Left cardiac atrium (tissue), 4 donors: ENCODE measurements around the gene RAB37. TPM values are rescaled to one million over a fixed set of nuclear protein-coding genes. Genes with fewer than 3 reads are reported as not detected.

Experiments
- ATAC-seq, 2 donors: fragments of 200-7000 bp; cut with Tn5 transposase; one replicate each; pipeline ENCODE4 v1.9.1; 2020; ENCODE audit warnings: mild to moderate bottlenecking in 2 of 2, moderate library complexity in 2 of 2
- DNase-seq: peaks from one replicate; pipeline ENCODE4 v3.0.0-alpha.2; 2020
- intact Hi-C, 2 donors: fragments of 100-400 bp; cut with DNase I; formaldehyde crosslinking; loops; one replicate each; pipeline versions ENCODE4 v1.14.1 to v1.15.1; 2022 to 2023
- microRNA-seq, 2 donors: library from miRNA; unstranded; fragments of <30 nt; microRNA quantifications; one replicate each; pipeline ENCODE4 v1.2.0, GENCODE V29; 2020
- total RNA-seq, 2 donors: library from RNA; stranded (reverse); fragmentation: NEBNext Ultra II Directional; extraction: Animal tissue kit (Norgen Biotek cat#: 25700); gene quantifications; one replicate each; pipeline ENCODE4 v1.2.1, GENCODE V29; 2021
- donor health status: DM: no; HTN: yes; CAD: no.
- donor health status: DM: no; HTN: yes; CAD: no; lungs with severe emphysema.
- donor health status: DM: yes; HTN: yes; CAD: no.
- donor health status: Dilated cardiomyopathy.

RAB37 gene
- total RNA-seq, 2 donors from 2014 or later: 0.58 to 3.2 TPM

DNA sequence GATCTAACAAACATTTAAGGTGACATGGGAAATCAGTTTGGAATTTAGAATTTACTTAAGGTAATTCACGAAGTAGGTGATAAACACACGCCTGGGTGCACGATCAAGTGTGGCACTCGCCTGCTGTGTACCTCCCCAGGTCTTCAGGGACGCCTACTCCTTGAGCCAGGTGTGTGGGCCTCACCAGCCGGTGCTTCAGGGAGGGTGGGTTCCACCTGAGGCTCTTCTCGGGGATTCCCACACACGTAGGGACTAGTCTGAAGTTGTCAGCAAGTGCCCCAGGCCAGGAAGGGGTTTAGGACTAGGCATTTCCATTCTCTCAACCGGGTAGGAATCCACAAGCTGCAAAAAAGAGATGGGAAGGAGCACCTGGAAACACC, 48.9 kb downstream of the RAB37 start:
- no peak for ATAC-seq
- intact Hi-C loops: no loop called here
- DNase-seq: no peak

DNA sequence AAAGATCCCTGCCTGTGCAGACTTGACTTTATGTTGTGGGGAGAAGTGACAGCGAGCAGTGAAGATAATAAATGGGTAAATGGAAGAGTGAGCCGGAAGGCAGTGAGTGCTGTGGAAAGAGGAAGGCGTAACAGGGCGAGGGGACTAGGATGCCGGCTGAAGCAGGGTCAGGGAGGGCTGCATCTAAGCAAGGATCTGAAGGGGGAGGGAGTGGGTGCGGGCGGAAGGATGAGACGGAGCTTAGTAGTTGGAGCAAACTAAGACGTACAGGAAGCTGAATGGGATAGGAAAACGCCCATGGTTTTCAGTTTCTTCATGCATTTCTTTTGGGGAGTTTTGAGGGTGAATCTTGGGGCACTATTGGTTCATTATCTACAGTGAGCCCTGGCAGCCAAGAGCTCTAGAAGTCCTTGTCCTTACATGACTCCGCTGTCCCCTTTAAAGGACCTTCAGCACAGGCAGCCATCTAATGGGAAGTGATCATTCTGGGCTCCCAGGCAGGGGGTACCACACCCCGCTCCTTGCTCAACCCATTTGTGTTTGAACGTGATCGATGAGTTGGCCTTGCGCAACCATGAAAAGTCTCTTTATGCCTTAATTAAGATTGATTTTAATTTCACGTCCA, 49.5 kb downstream of the RAB37 start:
- no peak for ATAC-seq
- no peak for DNase-seq
- intact Hi-C loops: no loop called here

DNA sequence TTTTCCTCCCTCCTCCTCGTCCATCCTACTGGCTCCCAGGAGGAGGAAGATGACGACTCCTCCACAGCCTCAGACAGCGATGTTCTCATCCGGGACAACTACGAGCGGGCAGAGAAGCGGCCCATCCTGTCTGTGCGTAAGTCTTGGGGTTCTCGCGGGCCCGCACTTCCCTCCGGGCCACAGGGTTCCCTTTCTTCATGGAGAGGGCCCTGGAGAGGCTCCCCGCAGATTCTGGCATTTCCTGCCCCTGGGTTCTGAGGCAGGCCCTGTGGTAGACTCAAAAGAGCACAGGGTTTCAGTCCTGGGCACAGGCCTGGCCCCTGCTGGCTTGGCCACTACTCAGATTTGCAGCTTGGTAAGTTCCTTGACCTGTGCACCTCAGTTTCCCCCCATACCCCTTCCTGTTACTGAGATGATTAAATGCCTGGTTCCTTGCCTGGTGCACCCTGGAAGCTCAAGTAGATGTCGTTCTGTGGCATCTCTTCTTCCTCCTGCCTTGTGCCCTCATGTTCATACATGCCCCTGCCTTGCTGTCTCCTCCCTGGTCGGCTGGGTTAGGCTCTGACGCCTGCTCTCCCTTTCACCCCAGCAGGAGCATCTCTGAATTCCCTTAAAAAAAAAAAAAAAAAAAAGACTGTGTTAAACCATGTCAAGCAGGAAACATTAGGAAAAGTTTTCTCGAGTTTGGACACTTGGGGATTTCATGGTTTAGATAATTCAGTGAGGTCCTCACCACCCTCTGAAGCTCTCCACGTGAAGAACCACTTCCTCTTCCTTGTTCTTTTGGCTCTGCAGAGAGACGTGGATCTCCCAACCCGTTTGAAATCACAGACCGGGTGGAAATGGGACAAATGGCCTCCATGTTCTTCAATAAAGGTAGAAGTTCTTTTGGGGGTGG, 53.4 kb downstream of the RAB37 start:
- ATAC-seq: peak in 1 of 2 donors; percentile 14
- intact Hi-C loops: loop anchor here (1.0 to 10.0 kb wide), 3 partner anchors 75 to 164 kb away; no protein-coding TSS in a partner anchor

DNA sequence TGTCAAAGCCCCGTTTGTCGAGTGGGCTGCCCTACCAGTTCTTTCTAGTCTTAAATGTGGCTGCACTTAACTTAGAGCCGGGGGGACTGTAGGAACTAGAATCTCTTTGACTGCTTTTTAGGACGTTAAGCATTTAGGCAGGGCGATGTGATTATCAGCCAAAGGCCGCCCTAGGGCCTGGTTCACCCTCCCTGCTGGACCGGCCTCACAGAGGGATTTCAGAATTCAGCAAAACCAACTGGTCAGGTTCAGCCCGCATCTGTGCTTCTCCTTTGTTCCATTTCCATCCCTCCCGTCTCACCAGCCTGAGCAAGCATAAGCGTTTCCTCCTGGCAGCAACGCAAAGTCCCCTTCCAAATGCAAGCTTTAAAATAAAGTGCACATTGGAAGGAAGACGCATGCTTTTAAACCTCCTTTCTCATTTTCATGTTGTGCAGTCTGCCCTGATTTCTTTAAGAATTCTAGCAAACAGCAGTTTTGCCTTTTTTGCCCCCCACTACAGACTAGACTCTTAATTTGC, 55.6 kb downstream of the RAB37 start:
- intact Hi-C loops: loop anchor here (5.0 to 10.0 kb wide), 2 partner anchors 75 to 162 kb away; no protein-coding TSS in a partner anchor
- ATAC-seq: no peak
- no peak for DNase-seq

More for the DNA sequence above, 53.4 kb downstream of the RAB37 start:
- no peak for DNase-seq

DNA sequence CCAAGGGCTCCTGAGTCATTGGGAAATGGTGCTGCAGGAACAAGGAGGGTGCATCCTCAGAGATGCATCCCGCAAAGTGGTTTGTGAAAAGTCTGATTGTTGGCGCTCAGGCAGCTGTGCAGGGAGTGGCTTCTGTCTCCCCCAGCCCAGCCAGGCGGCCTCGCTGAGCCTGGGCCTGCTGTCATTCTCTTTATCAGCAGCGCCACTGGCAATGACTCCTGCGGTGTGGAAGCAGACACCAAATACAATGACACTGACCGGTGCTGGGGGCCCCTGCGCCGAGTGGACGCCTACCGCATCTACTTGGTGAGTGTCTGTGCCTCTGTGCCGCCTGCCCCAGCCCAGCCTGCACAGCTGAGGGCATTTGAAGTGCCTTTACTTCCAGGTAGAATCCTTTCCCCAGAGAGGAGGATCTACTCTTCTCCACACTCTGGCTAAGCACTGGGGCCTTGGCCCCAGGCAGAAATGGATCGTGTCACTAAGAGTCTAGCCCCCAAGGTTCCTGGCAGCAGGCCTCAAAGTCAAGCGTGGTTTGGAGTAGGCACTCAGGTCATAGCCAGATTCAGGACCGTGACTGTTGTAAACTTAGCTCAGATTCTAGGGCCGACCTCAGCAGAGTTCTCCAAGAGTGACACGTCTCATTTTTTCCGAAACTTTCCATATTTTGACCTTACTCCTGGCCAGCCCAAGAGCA, 58.4 kb downstream of the RAB37 start:
- ATAC-seq (no peak), DNase-seq (no peak)
- intact Hi-C loops: loop anchor here (10.0 kb wide), 1 partner anchor 159 kb away; no protein-coding TSS in a partner anchor

DNA sequence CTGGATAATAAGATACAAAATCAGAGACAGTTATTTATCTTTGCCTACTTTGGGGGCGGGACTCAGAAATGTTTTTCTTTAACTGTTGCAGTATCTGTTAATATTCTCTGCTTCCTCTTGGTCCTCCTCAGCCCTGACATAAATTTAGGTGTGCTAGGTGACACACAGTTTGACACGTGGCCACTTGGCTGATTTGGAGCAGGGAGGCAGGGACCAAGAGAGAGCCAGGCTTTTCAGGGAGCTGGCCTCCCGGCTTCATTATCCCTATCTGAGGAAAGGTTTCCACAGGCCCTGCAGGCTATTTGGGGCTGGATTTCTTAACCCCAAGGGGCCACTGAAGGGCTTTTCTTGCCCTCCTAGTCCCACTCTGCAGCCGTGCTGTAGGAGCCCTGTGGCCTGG, 59.2 kb downstream of the RAB37 start:
- ATAC-seq (no peak), DNase-seq (no peak)
- intact Hi-C loops: loop anchor here (10.0 kb wide), 1 partner anchor 159 kb away; no protein-coding TSS in a partner anchor

DNA sequence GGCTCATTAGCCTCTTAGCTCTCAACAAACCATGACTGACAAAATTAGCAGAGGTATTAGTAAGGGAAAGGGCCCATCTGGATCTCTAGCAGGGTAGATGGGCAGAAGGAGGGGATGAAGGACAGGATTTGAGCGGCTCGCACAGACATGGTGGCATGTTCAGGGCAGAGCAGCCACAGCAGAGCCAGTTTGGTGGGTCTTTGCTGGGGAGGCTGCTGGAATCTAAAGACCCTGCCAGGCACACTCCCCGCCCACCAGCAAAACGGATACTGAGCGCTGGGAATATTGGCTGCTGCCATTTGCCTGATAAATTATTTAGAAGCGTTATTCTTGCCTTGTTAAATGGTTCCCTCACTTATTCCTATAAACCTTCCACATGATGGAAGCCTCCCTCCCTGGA, 59.8 kb downstream of the RAB37 start:
- no peak for ATAC-seq
- no peak for DNase-seq
- intact Hi-C loops: loop anchor here (10.0 kb wide), 1 partner anchor 158 kb away; no protein-coding TSS in a partner anchor

Small RNA genes lying within 50 kb of the gene (microRNA-seq; reads per million reads assigned to microRNA genes)
- gene MIR3615: 13.3 to 25.6 reads per million in 2 donors

Other genes with a start within 250 kb of the RAB37 start
- under 1 TPM; 0.29 to 0.32 TPM for gene CD300LB, start 205.8 kb upstream of the RAB37 start, total RNA-seq
- gene CD300C, start 191.1 kb upstream of the RAB37 start, total RNA-seq: 1 to 10 TPM; 1.6 to 2.1 TPM
- gene CD300H, start 169.7 kb upstream of the RAB37 start, total RNA-seq: not detected
- not detected for gene CD300LD, start 145.0 kb upstream of the RAB37 start, total RNA-seq
- gene CD300E, start 113.5 kb upstream of the RAB37 start, total RNA-seq: 1 to 10 TPM in 1 of 2 donors, under 1 TPM in 1; 0.65 to 1.4 TPM
- under 1 TPM; 0.41 to 0.44 TPM for gene CD300LF, start 24.3 kb upstream of the RAB37 start, total RNA-seq
- gene NHERF1, start 11.4 kb downstream of the RAB37 start, total RNA-seq: 10 to 100 TPM; 15.1 to 18.5 TPM
- 10 to 100 TPM; 23.7 to 34.7 TPM for gene NAT9, start 39.1 kb downstream of the RAB37 start, total RNA-seq
- gene GRIN2C, start 122.6 kb downstream of the RAB37 start, total RNA-seq: 10 to 100 TPM; 25.2 to 38.8 TPM
- gene FDXR, start 135.7 kb downstream of the RAB37 start, total RNA-seq: 1 to 10 TPM; 6.6 to 8.1 TPM
- not detected for gene FADS6, start 156.4 kb downstream of the RAB37 start, total RNA-seq
- under 1 TPM; 0.21 to 0.47 TPM for gene USH1G, start 186.0 kb downstream of the RAB37 start, total RNA-seq
- not detected for gene OTOP2, start 187.0 kb downstream of the RAB37 start, total RNA-seq
- gene OTOP3, start 198.6 kb downstream of the RAB37 start, total RNA-seq: not detected
- gene HID1, start 235.5 kb downstream of the RAB37 start, total RNA-seq: 1 to 10 TPM; 7.4 to 8.2 TPM